A549 (cell line): ENCODE data around the gene LECT2.

Source experiments
- BHLHE40 ChIP-seq: IDR thresholded peaks from 2 replicates; pipeline ENCODE4 v1.6.1; 2012; ENCODE audit warnings: low read depth, low read length, inconsistent platforms
- CBX2 ChIP-seq: fragments of 200-600 bp; sonication (generic); IDR thresholded peaks from 2 replicates; pipeline ENCODE4 v1.6.1; 2016; ENCODE audit warnings: low read depth, mild to moderate bottlenecking, borderline replicate concordance
- CTCF ChIP-seq: fragments of >200 bp; sonication (Bioruptor Twin); formaldehyde crosslinking; IDR thresholded peaks from 3 replicates; pipeline ENCODE4 v1.5.1; 2016
- EHMT2 ChIP-seq: fragments of 200-600 bp; sonication (generic); IDR thresholded peaks from 2 replicates; pipeline ENCODE4 v1.6.1; 2016; ENCODE audit warnings: antibody characterized with exemption, low read depth, mild to moderate bottlenecking, moderate library complexity
- EP300 ChIP-seq, 2 experiments: fragments of >200 bp; sonication (Bioruptor Twin); formaldehyde crosslinking; IDR thresholded peaks; 2 replicates in 1 of 2; 3 replicates in 1 of 2; pipeline ENCODE4 v1.6.1; 2016 to 2017
- FOXS1 ChIP-seq: fragments of 250-450 bp; sonication (Bioruptor Pico); IDR thresholded peaks from 2 replicates; pipeline ENCODE4 v1.5.0; 2020; ENCODE audit warnings: mild to moderate bottlenecking, moderate library complexity
- MAFK ChIP-seq: fragments of 450-650 bp; IDR thresholded peaks from 2 replicates; pipeline ENCODE4 v1.6.1; 2014; ENCODE audit not compliant: partially characterized antibody
- PBX3 ChIP-seq: IDR thresholded peaks from 2 replicates; pipeline ENCODE4 v1.6.1; 2012
- POLR2AphosphoS2 ChIP-seq: conservative IDR thresholded peaks from 2 replicates; pipeline ENCODE4 v1.6.1; 2012; ENCODE audit warnings: low read length, improper control_type of control experiment, inconsistent platforms
- RCOR1 ChIP-seq: fragments of 150-350 bp; IDR thresholded peaks from 2 replicates; pipeline ENCODE4 v1.6.1; 2014; ENCODE audit warnings: antibody characterized with exemption, low read length, low read depth
- USF2 ChIP-seq: fragments of 450-650 bp; IDR thresholded peaks from 2 replicates; pipeline ENCODE4 v1.6.1; 2014; ENCODE audit warnings: antibody characterized with exemption
- ZSCAN20 ChIP-seq: fragments of 250-450 bp; sonication (Bioruptor Pico); IDR thresholded peaks from 2 replicates; pipeline ENCODE4 v1.8.0; 2022; ENCODE audit warnings: mild to moderate bottlenecking, moderate library complexity

- no peak for TF ChIP-seq CTCF
- no peak for TF ChIP-seq RCOR1
- TF ChIP-seq PBX3: no peak
- TF ChIP-seq FOXS1 (CRISPR knock-in tag): no peak
- TF ChIP-seq CBX2: no peak
- no peak for TF ChIP-seq USF2
- no peak for TF ChIP-seq POLR2AphosphoS2
- no peak for TF ChIP-seq EHMT2
- no peak for TF ChIP-seq BHLHE40
- no peak for TF ChIP-seq MAFK
- TF ChIP-seq ZSCAN20 (CRISPR knock-in tag): no peak
- TF ChIP-seq EP300 (IDR thresholded peaks at IDR 0.05): no peak
Measured at GRCh38 chr5:135955525-135955924, 742 bp upstream of the LECT2 start.
